CD14-positive monocyte (primary cell): ENCODE results near the gene ELANE. TPM values are rescaled to one million over a fixed set of nuclear protein-coding genes. Genes with fewer than 3 reads are reported as not detected.

Experiments
- DNase-seq, 3 donors: peaks; one replicate each; pipeline ENCODE4 v3.0.0-alpha.2; 2011 to 2022
- H2AFZ ChIP-seq: 2 replicates; pipeline ENCODE4 v1.6.0; 2012; ENCODE audit warnings: mild to moderate bottlenecking, low read depth, low read length, inconsistent platforms; ENCODE audit not compliant: insufficient read depth, poor library complexity, severe bottlenecking
- H3K27ac ChIP-seq, 2 donors: 1 replicate in 1 of 2; 2 replicates in 1 of 2; pipeline ENCODE4 v1.5.1; 2012 to 2013; ENCODE audit warnings: low read length in 2 of 2, control low read depth in 1 of 2, inconsistent platforms in 1 of 2, low read depth in 1 of 2, mild to moderate bottlenecking in 1 of 2
- H3K27me3 ChIP-seq, 2 donors: one replicate each; pipeline versions ENCODE4 v1.6.0 to v1.6.1; 2011 to 2013; ENCODE audit warnings: low read length in 2 of 2; ENCODE audit not compliant: control insufficient read depth in 2 of 2, insufficient read depth in 2 of 2
- H3K36me3 ChIP-seq, 2 donors: replicated peaks in 1 of 2; 1 replicate in 1 of 2; 2 replicates in 1 of 2; pipeline versions ENCODE4 v1.5.1 to v1.6.1; 2012 to 2013; ENCODE audit warnings: low read length in 2 of 2, control low read depth in 1 of 2, inconsistent platforms in 1 of 2, mild to moderate bottlenecking in 1 of 2; ENCODE audit not compliant: insufficient read depth in 2 of 2, control insufficient read depth in 1 of 2
- H3K4me1 ChIP-seq, 2 donors: 1 replicate in 1 of 2; 2 replicates in 1 of 2; pipeline versions ENCODE4 v1.5.1 to v1.6.1; 2012 to 2013; ENCODE audit warnings: low read length in 2 of 2, control low read depth in 1 of 2, inconsistent platforms in 1 of 2, mild to moderate bottlenecking in 1 of 2, moderate library complexity in 1 of 2; ENCODE audit not compliant: insufficient read depth in 2 of 2, control insufficient read depth in 1 of 2
- H3K4me2 ChIP-seq: replicated peaks from 2 replicates; pipeline ENCODE3; 2012; ENCODE audit warnings: low read length, moderate library complexity, mild to moderate bottlenecking; ENCODE audit not compliant: poor library complexity, severe bottlenecking; ENCODE audit errors: extremely low read depth
- H3K4me3 ChIP-seq, 3 experiments: fragments of 200-600 bp in 1 of 3; sonication (generic) in 1 of 3; replicated peaks in 1 of 3; 1 replicate in 2 of 3; 2 replicates in 1 of 3; pipeline ENCODE4 v1.5.1; 2011 to 2013; ENCODE audit warnings: low read length in 3 of 3, mild to moderate bottlenecking in 3 of 3, control low read depth in 2 of 3, low read depth in 2 of 3, inconsistent platforms in 1 of 3, moderate library complexity in 1 of 3
- H3K79me2 ChIP-seq: 2 replicates; pipeline ENCODE4 v1.6.0; 2012; ENCODE audit warnings: mild to moderate bottlenecking, control low read depth, inconsistent platforms, low read length, moderate library complexity; ENCODE audit not compliant: insufficient read depth
- H3K9ac ChIP-seq: 2 replicates; pipeline ENCODE4 v1.6.0; 2017; ENCODE audit warnings: low read length, mild to moderate bottlenecking; ENCODE audit not compliant: insufficient read depth, poor library complexity, severe bottlenecking
- H3K9me3 ChIP-seq, 2 donors: replicated peaks in 1 of 2; 1 replicate in 1 of 2; 2 replicates in 1 of 2; pipeline versions ENCODE4 v1.5.1 to v1.6.1; 2012 to 2013; ENCODE audit warnings: low read length in 2 of 2, control low read depth in 1 of 2; ENCODE audit not compliant: control insufficient read depth in 1 of 2, insufficient read depth in 1 of 2
- H4K20me1 ChIP-seq: 2 replicates; pipeline ENCODE4 v1.6.0; 2012; ENCODE audit warnings: mild to moderate bottlenecking, low read length, control low read depth, moderate library complexity; ENCODE audit not compliant: insufficient read depth
- H3K27ac Mint-ChIP-seq, 7 donors: one replicate each; pipeline ENCODE4 v1.8.0; 2020; ENCODE audit warnings: mild to moderate bottlenecking in 7 of 7, mixed read lengths in 7 of 7, moderate library complexity in 6 of 7, inconsistent platforms in 2 of 7
- H3K27me3 Mint-ChIP-seq, 3 donors: one replicate each; pipeline ENCODE4 v1.8.0; 2021 to 2022; ENCODE audit warnings: low read depth in 3 of 3, mild to moderate bottlenecking in 3 of 3, mixed read lengths in 3 of 3, moderate library complexity in 3 of 3, inconsistent platforms in 1 of 3
- H3K36me3 Mint-ChIP-seq, 2 donors: one replicate each; pipeline ENCODE4 v1.8.0; 2020; ENCODE audit warnings: mixed read lengths in 2 of 2, inconsistent platforms in 1 of 2, mild to moderate bottlenecking in 1 of 2
- H3K4me1 Mint-ChIP-seq: one replicate; pipeline ENCODE4 v1.8.0; 2020; ENCODE audit warnings: mild to moderate bottlenecking, mixed read lengths
- H3K4me3 Mint-ChIP-seq, 2 donors: one replicate each; pipeline ENCODE4 v1.8.0; 2020; ENCODE audit warnings: mild to moderate bottlenecking in 2 of 2, mixed read lengths in 2 of 2, moderate library complexity in 1 of 2
- H3K9me3 Mint-ChIP-seq, 7 donors: one replicate each; pipeline ENCODE4 v1.8.0; 2020 to 2022; ENCODE audit warnings: mixed read lengths in 7 of 7, mild to moderate bottlenecking in 6 of 7, moderate library complexity in 6 of 7, inconsistent platforms in 2 of 7
- CTCF ChIP-seq: fragments of 200-600 bp; IDR thresholded peaks from one replicate; pipeline ENCODE4 v1.8.0; 2022; ENCODE audit warnings: antibody characterized with exemption, mild to moderate bottlenecking
- WGBS: methylation state at CpG from one replicate; pipeline ENCODE4 v1.1.5; 2013; ENCODE audit warnings: missing lambda C conversion rate; ENCODE audit not compliant: insufficient coverage; 5-methylcytosine and 5-hydroxymethylcytosine counted together
- intact Hi-C, 2 donors: fragments of 100-400 bp; cut with micrococcal nuclease; formaldehyde crosslinking; loops; one replicate each; pipeline versions ENCODE4 v1.15.0 to v1.15.1; 2023
- polyA plus RNA-seq, 3 donors: library from polyadenylated mRNA; depleted of rRNA in 1 of 3; unstranded in 2 of 3; stranded (reverse) in 1 of 3; fragments of 300-500 nt in 2 of 3; fragments of >200 nt in 1 of 3; fragmentation: Illumina TruSeq in 2 of 3; gene quantifications; 1 replicate in 2 of 3; 2 replicates in 1 of 3; pipeline ENCODE4 v1.2.3, GENCODE V29; 2012 to 2021

The ELANE gene
- polyA plus RNA-seq, 3 donors = 0.61 to 2.0 (median 1.3) TPM

GRCh38 chr19:844546-844971, 7.5 kb upstream of the ELANE start:
- TF ChIP-seq CTCF = no peak
- intact Hi-C loops = no loop called here
- 5% methylated on average over 4 of the region's 11 CpGs for WGBS
- H3K79me2 ChIP-seq = peaks cover 41% of the 10 kb centered on the region
- Mint-ChIP-seq H3K4me1 (peaks cover 67% of the 10 kb centered on the region), H3K4me3 (peak overlapping the region; percentile 56 to 80), H3K27ac (peak overlapping the region in 1 of 7 donors; percentile 58), H3K9me3 (peaks cover 0 to 9% (median 3%) of the 10 kb centered on the region in 7 donors), H3K36me3 (peaks cover 0 to 5% of the 10 kb centered on the region in 2 donors), H3K27me3 (peaks cover 48 to 66% (median 54%) of the 10 kb centered on the region in 3 donors)
- no peak overlapping the region for H3K27ac ChIP-seq
- DNase-seq = no peak
- H3K9me3 ChIP-seq = no peaks in the 10 kb centered on the region
- peaks cover 48 to 68% of the 10 kb centered on the region in 2 donors for H3K4me1 ChIP-seq
- no peak overlapping the region for H2AFZ ChIP-seq
- H3K4me3 ChIP-seq = peak overlapping the region in 1 of 3 experiments; percentile 30
- peak overlapping the region; percentile 88 for H3K4me2 ChIP-seq
- H3K9ac ChIP-seq = no peak overlapping the region
- H3K36me3 ChIP-seq = no peaks in the 10 kb centered on the region
- peaks cover 0 to 31% of the 10 kb centered on the region in 2 donors for H3K27me3 ChIP-seq
- H4K20me1 ChIP-seq = peaks cover 5% of the 10 kb centered on the region

GRCh38 chr19:845707-846521, 6.2 kb upstream of the ELANE start:
- TF ChIP-seq CTCF = no peak
- H3K9ac ChIP-seq = no peak overlapping the region
- Mint-ChIP-seq H3K27ac (no peak overlapping the region), H3K9me3 (peaks cover 0 to 9% (median 3%) of the 10 kb centered on the region in 7 donors), H3K4me1 (peaks cover 68% of the 10 kb centered on the region), H3K4me3 (peak overlapping the region in 1 of 2 donors; percentile 67), H3K27me3 (peaks cover 51 to 64% (median 52%) of the 10 kb centered on the region in 3 donors), H3K36me3 (peaks cover 0 to 5% of the 10 kb centered on the region in 2 donors)
- WGBS = 59% methylated on average over 36 of the region's 37 CpGs
- no peak overlapping the region for H2AFZ ChIP-seq
- intact Hi-C loops = no loop called here
- peaks cover 34% of the 10 kb centered on the region for H3K79me2 ChIP-seq
- H3K4me1 ChIP-seq = peaks cover 43 to 63% of the 10 kb centered on the region in 2 donors
- no peak overlapping the region for H3K27ac ChIP-seq
- no peak overlapping the region for H3K4me2 ChIP-seq
- H3K4me3 ChIP-seq = no peak overlapping the region
- no peak for DNase-seq
- peaks cover 0 to 34% of the 10 kb centered on the region in 2 donors for H3K27me3 ChIP-seq
- H3K9me3 ChIP-seq = no peaks in the 10 kb centered on the region
- H3K36me3 ChIP-seq = no peaks in the 10 kb centered on the region
- H4K20me1 ChIP-seq = peaks cover 3% of the 10 kb centered on the region
